Trophoblast cell (in vitro differentiated cells and primary cell): ENCODE results near the gene SPINT1.

Experiments
- DNase-seq, 2 donors: peaks; one replicate each; pipeline ENCODE4 v3.0.0-alpha.2; 2016
- H2AFZ ChIP-seq: 2 replicates; pipeline ENCODE4 v1.6.1; 2013; ENCODE audit warnings: low read length, moderate library complexity, mild to moderate bottlenecking; ENCODE audit not compliant: insufficient read depth, poor library complexity
- H2AK5ac ChIP-seq: 2 replicates; pipeline ENCODE4 v1.6.1; 2013; ENCODE audit warnings: mild to moderate bottlenecking, low read length
- H2BK120ac ChIP-seq: 2 replicates; pipeline ENCODE4 v1.6.1; 2013; ENCODE audit warnings: low read length, mild to moderate bottlenecking, moderate library complexity; ENCODE audit not compliant: insufficient read depth, poor library complexity
- H2BK12ac ChIP-seq: 2 replicates; pipeline ENCODE4 v1.6.1; 2013; ENCODE audit warnings: mild to moderate bottlenecking, low read length, moderate library complexity
- H2BK5ac ChIP-seq: 2 replicates; pipeline ENCODE4 v1.6.1; 2013; ENCODE audit warnings: low read length, low read depth, moderate library complexity, mild to moderate bottlenecking; ENCODE audit not compliant: poor library complexity
- H3K14ac ChIP-seq: 2 replicates; pipeline ENCODE4 v1.6.1; 2013; ENCODE audit warnings: mild to moderate bottlenecking, low read length
- H3K18ac ChIP-seq: 2 replicates; pipeline ENCODE4 v1.6.1; 2013; ENCODE audit warnings: mild to moderate bottlenecking, low read length
- H3K23ac ChIP-seq: 2 replicates; pipeline ENCODE4 v1.6.1; 2013; ENCODE audit warnings: low read length
- H3K27ac ChIP-seq: 2 replicates; pipeline ENCODE4 v1.5.1; 2013; ENCODE audit warnings: low read depth, mild to moderate bottlenecking, inconsistent platforms, low read length, moderate library complexity
- H3K27me3 ChIP-seq: 2 replicates; pipeline ENCODE4 v1.6.1; 2013; ENCODE audit warnings: inconsistent platforms, mild to moderate bottlenecking, low read length, moderate library complexity; ENCODE audit not compliant: insufficient read depth
- H3K36me3 ChIP-seq, 2 experiments: 1 replicate in 1 of 2; 2 replicates in 1 of 2; pipeline ENCODE4 v1.6.1; 2013; ENCODE audit warnings: low read length in 2 of 2, mild to moderate bottlenecking in 2 of 2, moderate library complexity in 1 of 2; ENCODE audit not compliant: insufficient read depth in 2 of 2, control insufficient read depth in 1 of 2
- H3K4ac ChIP-seq: 2 replicates; pipeline ENCODE4 v1.6.1; 2013; ENCODE audit warnings: low read depth, mild to moderate bottlenecking, low read length, moderate library complexity
- H3K4me1 ChIP-seq, 2 experiments: 1 replicate in 1 of 2; 2 replicates in 1 of 2; pipeline ENCODE4 v1.6.1; 2013; ENCODE audit warnings: low read length in 2 of 2, mild to moderate bottlenecking in 2 of 2, moderate library complexity in 1 of 2; ENCODE audit not compliant: insufficient read depth in 2 of 2, control insufficient read depth in 1 of 2
- H3K4me2 ChIP-seq: 2 replicates; pipeline ENCODE4 v1.6.1; 2013; ENCODE audit warnings: inconsistent platforms, mild to moderate bottlenecking, low read length, moderate library complexity
- H3K4me3 ChIP-seq: 2 replicates; pipeline ENCODE4 v1.5.1; 2013; ENCODE audit warnings: mild to moderate bottlenecking, low read depth, low read length, inconsistent platforms
- H3K79me1 ChIP-seq: one replicate; pipeline ENCODE4 v1.6.1; 2013; ENCODE audit warnings: low read length
- H3K79me2 ChIP-seq: 2 replicates; pipeline ENCODE4 v1.6.1; 2013; ENCODE audit warnings: low read length, mild to moderate bottlenecking; ENCODE audit not compliant: control insufficient read depth, insufficient read depth, poor library complexity
- H3K9ac ChIP-seq: 2 replicates; pipeline ENCODE4 v1.6.1; 2013; ENCODE audit warnings: mild to moderate bottlenecking, low read length
- H3K9me3 ChIP-seq: 2 replicates; pipeline ENCODE4 v1.6.1; 2013; ENCODE audit warnings: low read depth, mild to moderate bottlenecking, control low read depth, inconsistent platforms, low read length; ENCODE audit not compliant: insufficient read depth
- H4K12ac ChIP-seq: 2 replicates; pipeline ENCODE4 v1.6.1; 2013; ENCODE audit warnings: low read depth, mild to moderate bottlenecking, low read length, moderate library complexity
- H4K8ac ChIP-seq: 2 replicates; pipeline ENCODE4 v1.6.1; 2013; ENCODE audit warnings: low read depth, mild to moderate bottlenecking, low read length, moderate library complexity
- H4K91ac ChIP-seq: one replicate; pipeline ENCODE4 v1.6.1; 2013; ENCODE audit warnings: low read depth, mild to moderate bottlenecking, low read length, moderate library complexity
- WGBS: extraction: QIAGEN DNeasy Blood & Tissue Kit; methylation state at CpG from one replicate; pipeline ENCODE4 v1.1.7; 2013; ENCODE audit warnings: missing lambda C conversion rate; ENCODE audit not compliant: insufficient read length, insufficient coverage; ENCODE audit errors: extremely low coverage; 5-methylcytosine and 5-hydroxymethylcytosine counted together

Gene SPINT1

GRCh38 chr15:40891810-40892446 lies 48.1 kb downstream of the SPINT1 start:
- H3K18ac ChIP-seq, result no peak overlapping the region
- no peak overlapping the region for H2BK120ac ChIP-seq
- H4K12ac ChIP-seq, result no peak overlapping the region
- H3K79me2 ChIP-seq, result peaks cover 10% of the 10 kb centered on the region
- no peak overlapping the region for H2AK5ac ChIP-seq
- H3K36me3 ChIP-seq, result peaks cover 5 to 6% of the 10 kb centered on the region in 2 experiments
- H3K4me2 ChIP-seq, result no peak overlapping the region
- H4K8ac ChIP-seq, result no peak overlapping the region
- H3K9me3 ChIP-seq, result no peaks in the 10 kb centered on the region
- H2BK5ac ChIP-seq, result no peak overlapping the region
- no peak overlapping the region for H3K14ac ChIP-seq
- H4K91ac ChIP-seq, result no peak overlapping the region
- H3K27me3 ChIP-seq, result no peaks in the 10 kb centered on the region
- H2AFZ ChIP-seq, result no peak overlapping the region
- no CpG with 5 or more reads among the region's 4 CpGs for WGBS
- peak; percentile 50 to 71 for DNase-seq
- H3K23ac ChIP-seq, result no peak overlapping the region
- peaks cover 5 to 13% of the 10 kb centered on the region in 2 experiments for H3K4me1 ChIP-seq
- H3K4me3 ChIP-seq, result no peak overlapping the region
- H3K79me1 ChIP-seq, result peaks cover 8% of the 10 kb centered on the region
- no peak overlapping the region for H3K27ac ChIP-seq
- H3K4ac ChIP-seq, result no peak overlapping the region
- no peak overlapping the region for H3K9ac ChIP-seq
- H2BK12ac ChIP-seq, result no peak overlapping the region

GRCh38 chr15:40892447-40893012 lies 48.7 kb downstream of the SPINT1 start:
- Histone ChIP-seq H3K27me3 (no peaks in the 10 kb centered on the region), H3K4me3 (no peak overlapping the region), H2AK5ac (no peak overlapping the region), H2BK5ac (no peak overlapping the region), H3K4me2 (no peak overlapping the region), H4K8ac (no peak overlapping the region), H3K36me3 (peaks cover 5 to 6% of the 10 kb centered on the region in 2 experiments), H4K12ac (no peak overlapping the region), H3K27ac (no peak overlapping the region), H3K4me1 (peaks cover 5 to 13% of the 10 kb centered on the region in 2 experiments), H2AFZ (no peak overlapping the region), H3K18ac (no peak overlapping the region), H2BK12ac (no peak overlapping the region), H3K14ac (no peak overlapping the region), H3K9ac (no peak overlapping the region), H3K4ac (no peak overlapping the region), H4K91ac (no peak overlapping the region), H2BK120ac (no peak overlapping the region), H3K79me1 (peaks cover 8% of the 10 kb centered on the region), H3K23ac (no peak overlapping the region), H3K9me3 (no peaks in the 10 kb centered on the region), H3K79me2 (peaks cover 10% of the 10 kb centered on the region)
- no CpG with 5 or more reads among the region's 2 CpGs for WGBS
- DNase-seq, result no peak

GRCh38 chr15:40893019-40893670 lies 49.3 kb downstream of the SPINT1 start:
- Histone ChIP-seq H3K4me1 (peaks cover 5 to 13% of the 10 kb centered on the region in 2 experiments), H2AFZ (no peak overlapping the region), H3K27me3 (no peaks in the 10 kb centered on the region), H3K4ac (no peak overlapping the region), H3K36me3 (peaks cover 5 to 6% of the 10 kb centered on the region in 2 experiments), H3K9me3 (no peaks in the 10 kb centered on the region), H3K4me2 (no peak overlapping the region), H3K79me2 (peaks cover 10% of the 10 kb centered on the region), H3K4me3 (no peak overlapping the region), H2BK5ac (no peak overlapping the region), H3K79me1 (peaks cover 8% of the 10 kb centered on the region), H2BK12ac (no peak overlapping the region), H4K12ac (no peak overlapping the region), H2BK120ac (no peak overlapping the region), H3K14ac (no peak overlapping the region), H4K91ac (no peak overlapping the region), H2AK5ac (peak overlapping the region; percentile 25), H3K27ac (no peak overlapping the region), H3K23ac (no peak overlapping the region), H4K8ac (peak overlapping the region; percentile 67), H3K9ac (no peak overlapping the region), H3K18ac (no peak overlapping the region)
- no CpG with 5 or more reads among the region's 22 CpGs for WGBS
- DNase-seq, result no peak

- H3K4me1 ChIP-seq, result peaks cover 5 to 13% of the 10 kb centered on the region in 2 experiments
- peak within 1 kb of the TSS; percentile 94 for H3K4me3 ChIP-seq
- peak within 1 kb of the TSS; percentile 74 for H2BK120ac ChIP-seq
- peak within 1 kb of the TSS; percentile 67 for H4K8ac ChIP-seq
- H2AFZ ChIP-seq, result peak within 1 kb of the TSS; percentile 56
- H3K18ac ChIP-seq, result peak within 1 kb of the TSS; percentile 50
- H3K9ac ChIP-seq, result peak within 1 kb of the TSS; percentile 96
- H3K4ac ChIP-seq, result peak within 1 kb of the TSS; percentile 72
- H3K9me3 ChIP-seq, result peaks cover under 1% of the 10 kb centered on the region
- peak within 1 kb of the TSS; percentile 47 for H2BK12ac ChIP-seq
- H3K27ac ChIP-seq, result peak within 1 kb of the TSS; percentile 58
- peak within 1 kb of the TSS; percentile 12 for H4K12ac ChIP-seq
- no peak within 1 kb of the TSS for H3K23ac ChIP-seq
- H2AK5ac ChIP-seq, result peak within 1 kb of the TSS; percentile 27
- peaks cover 10% of the 10 kb centered on the region for H3K79me2 ChIP-seq
- no peaks in the 10 kb centered on the region for H3K27me3 ChIP-seq
- peaks cover 8% of the 10 kb centered on the region for H3K79me1 ChIP-seq
- H3K4me2 ChIP-seq, result peak within 1 kb of the TSS; percentile 93
- DNase-seq, result peak; percentile 99
- peak within 1 kb of the TSS; percentile 68 for H4K91ac ChIP-seq
- peak within 1 kb of the TSS; percentile 66 for H3K14ac ChIP-seq
- no CpG with 5 or more reads among the region's 55 CpGs for WGBS
- H2BK5ac ChIP-seq, result peak within 1 kb of the TSS; percentile 34
- peaks cover 11 to 13% of the 10 kb centered on the region in 2 experiments for H3K36me3 ChIP-seq
Observed at GRCh38 chr15:40893733-40894680, 50.2 kb downstream of the SPINT1 start, which contains the start of gene VPS18. TSS of gene VPS18 (plus strand) at chr15:40894450. CDS start at chr15:40894769, 319 bp downstream.
